ENCODE results near the gene XPC. TPM values are rescaled to one million over a fixed set of nuclear protein-coding genes. Genes with fewer than 3 reads are reported as not detected.

The XPC gene
- total and polyA plus RNA-seq, 12 donors = 7.3 to 15.8 (median 9.8) TPM

GRCh38 chr3:14214764-14215163 lies 36.4 kb upstream of the XPC start:
- 96 to 97% methylated on average over 4 of the region's 4 CpGs for WGBS, 2 donors
- ATAC-seq = no peak
- TF ChIP-seq CTCF (IDR thresholded peaks at IDR 0.05) = no peak

DNA sequence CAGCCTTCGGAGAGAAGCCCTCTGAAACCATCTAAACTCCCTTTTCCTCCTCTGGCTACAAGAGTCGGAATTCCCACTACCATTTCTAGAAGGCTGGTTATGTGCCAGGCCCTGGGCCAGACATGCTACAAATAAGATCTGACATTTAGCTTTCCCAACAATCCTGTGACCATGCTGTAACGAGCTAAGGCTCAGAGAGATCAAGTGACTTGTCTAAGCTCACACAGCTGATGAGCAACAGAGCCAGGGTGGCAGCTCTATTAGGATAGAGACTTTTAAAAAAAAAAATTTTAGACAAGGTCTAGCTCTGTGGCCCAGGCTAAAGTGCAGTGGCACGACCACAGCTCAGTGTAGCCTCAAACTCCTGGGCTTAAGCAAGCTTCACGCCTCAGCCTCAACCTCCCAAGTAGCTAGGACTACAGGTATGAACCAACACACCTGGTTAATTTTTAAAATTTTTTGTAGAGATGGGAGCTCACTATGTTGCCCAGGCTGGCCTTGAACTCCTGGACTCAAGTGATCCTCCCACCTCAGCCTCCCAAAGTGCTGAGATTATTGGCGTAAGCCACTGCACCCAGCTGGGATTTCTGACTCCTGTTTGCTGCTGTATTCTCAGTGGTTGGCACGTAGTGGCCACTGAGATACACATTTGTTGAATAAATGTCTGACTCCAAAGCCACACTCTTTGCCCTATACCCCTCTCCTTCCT lies 34.8 kb upstream of the XPC start:
- Histone ChIP-seq H3K4me3 (no peak overlapping the region), H3K36me3 (no peaks in the 10 kb centered on the region), H3K27me3 (no peaks in the 10 kb centered on the region), H3K27ac (no peak overlapping the region), H3K4me1 (no peaks in the 10 kb centered on the region), H3K9me3 (no peaks in the 10 kb centered on the region)
- DNase-seq = no peak
- intact Hi-C loops (cut with DNase I) = no loop called here
- TF ChIP-seq CTCF (IDR thresholded peaks at IDR 0.05) = no peak
- WGBS, 2 donors = 92 to 94% methylated on average over 7 of the region's 7 CpGs
- no peak for ATAC-seq

More at GRCh38 chr3:14214764-14215163, 36.4 kb upstream of the XPC start:
- no peak for DNase-seq
- intact Hi-C loops (cut with DNase I) = no loop called here
- Histone ChIP-seq H3K4me1 (no peaks in the 10 kb centered on the region), H3K9me3 (peaks cover 0 to 5% (median 0%) of the 10 kb centered on the region in 11 donors), H3K36me3 (no peaks in the 10 kb centered on the region), H3K27ac (no peak overlapping the region), H3K27me3 (no peaks in the 10 kb centered on the region), H3K4me3 (no peak overlapping the region)

- no peaks in the 10 kb centered on the region for H3K4me1 ChIP-seq
- 92 to 97% methylated on average over 3 of the region's 3 CpGs for WGBS, 2 donors
- intact Hi-C loops (cut with DNase I) = no loop called here
- H3K9me3 ChIP-seq = no peaks in the 10 kb centered on the region
- no peak for TF ChIP-seq CTCF (IDR thresholded peaks at IDR 0.05)
- no peak overlapping the region for H3K4me3 ChIP-seq
- H3K36me3 ChIP-seq = no peaks in the 10 kb centered on the region
- no peak overlapping the region for H3K27ac ChIP-seq
- no peak for ATAC-seq
- H3K27me3 ChIP-seq = no peaks in the 10 kb centered on the region
- DNase-seq = no peak
Measured at GRCh38 chr3:14212032-14212431, 33.6 kb upstream of the XPC start.

DNA sequence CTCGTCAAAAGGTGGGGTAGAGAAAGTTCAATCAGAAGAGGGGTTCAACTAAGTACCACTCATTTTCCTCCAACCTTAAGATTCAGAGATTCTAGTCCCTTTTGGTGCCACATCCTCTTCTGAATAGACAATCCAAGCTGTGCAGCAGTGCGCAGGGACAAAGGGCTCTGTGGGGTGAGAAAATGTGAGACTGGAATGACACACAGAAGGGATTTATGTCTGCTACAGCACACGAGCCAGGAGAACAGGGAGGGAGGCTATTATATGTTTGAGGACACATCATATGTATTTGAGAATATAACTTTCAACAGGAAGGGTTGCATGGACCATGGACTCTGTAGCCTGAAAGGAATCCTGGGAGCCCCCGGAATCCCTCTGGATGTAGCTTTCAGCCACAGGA lies 33.2 kb upstream of the XPC start:
- no peak overlapping the region for H3K27ac ChIP-seq
- H3K36me3 ChIP-seq = no peaks in the 10 kb centered on the region
- 76 to 78% methylated on average over 4 of the region's 4 CpGs for WGBS, 2 donors
- no peak for ATAC-seq
- H3K27me3 ChIP-seq = no peaks in the 10 kb centered on the region
- H3K4me3 ChIP-seq = no peak overlapping the region
- TF ChIP-seq CTCF (IDR thresholded peaks at IDR 0.05) = no peak
- no peaks in the 10 kb centered on the region for H3K4me1 ChIP-seq
- DNase-seq = no peak
- intact Hi-C loops (cut with DNase I) = no loop called here
- no peaks in the 10 kb centered on the region for H3K9me3 ChIP-seq
